GM21526 (cell line): Measurements from ENCODE around the gene DHX38.
"Not testable (repeated sequence)": the region's sequence is repeated elsewhere in the genome, so short reads cannot be mapped to it uniquely, and the experiment has no call there.

Experiments used
- ATAC-seq: cut with Tn5 transposase; IDR thresholded peaks from one replicate; pipeline ENCODE4 v1.9.1; 2021; ENCODE audit warnings: moderate library complexity; ENCODE audit not compliant: unreplicated experiment, low FRiP score

The DHX38 gene

GRCh38 chr16:72093448-72094265, at the start of gene DHX38, which contains the start of gene TXNL4B:
TSS of gene DHX38 (plus strand) at chr16:72093847. CDS start at chr16:72096158, 2,311 bp downstream.
TSS of gene TXNL4B (minus strand) at chr16:72093620. CDS start at chr16:72090749, 2,871 bp downstream.
- ATAC-seq, result peak; percentile 96

DNA sequence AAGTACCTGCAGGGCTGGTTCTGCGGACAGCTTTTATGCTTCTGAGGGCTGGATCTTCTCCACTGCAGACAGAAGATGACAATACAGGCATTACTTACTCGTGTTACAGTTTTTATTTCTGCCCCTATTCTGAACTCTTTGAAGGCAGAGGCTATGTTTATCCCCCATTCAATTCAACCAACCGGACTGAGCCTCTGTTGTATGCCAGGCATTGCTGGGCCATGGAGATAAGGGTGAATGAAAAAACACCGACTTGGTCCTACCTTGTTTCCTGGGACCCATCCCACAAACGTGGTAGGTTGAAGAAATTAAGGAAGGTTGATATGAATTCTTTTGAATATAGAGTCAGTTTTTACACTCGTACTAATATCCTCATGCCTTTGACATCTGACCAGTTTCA, 49.4 kb upstream of the DHX38 start:
- no peak for ATAC-seq

GRCh38 chr16:72044825-72045359, 48.8 kb upstream of the DHX38 start:
- ATAC-seq, result no peak

- no peak for ATAC-seq
Measured at GRCh38 chr16:72049110-72049509, 44.5 kb upstream of the DHX38 start.

- no peak for ATAC-seq
Measured at GRCh38 chr16:72050769-72051464, 42.7 kb upstream of the DHX38 start.

DNA sequence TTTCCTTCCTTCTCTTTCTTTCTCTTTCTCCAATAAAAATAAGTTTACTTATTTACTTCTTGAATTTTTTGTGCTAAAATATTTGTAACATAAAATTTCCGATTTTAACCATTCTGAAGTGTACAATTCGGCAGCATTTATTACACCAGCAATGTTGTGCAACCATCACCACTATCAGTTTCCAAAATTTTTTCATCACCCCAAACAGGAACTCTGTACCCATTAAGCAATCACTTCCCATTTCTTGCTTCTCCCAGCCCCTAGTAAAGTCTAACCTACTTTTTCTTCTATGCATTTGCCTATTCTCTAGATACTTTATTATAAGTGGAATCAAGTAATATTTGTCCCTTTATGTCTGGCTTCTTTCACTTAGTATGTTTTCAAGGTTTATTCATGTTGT, 41.8 kb upstream of the DHX38 start:
- no peak for ATAC-seq

DNA sequence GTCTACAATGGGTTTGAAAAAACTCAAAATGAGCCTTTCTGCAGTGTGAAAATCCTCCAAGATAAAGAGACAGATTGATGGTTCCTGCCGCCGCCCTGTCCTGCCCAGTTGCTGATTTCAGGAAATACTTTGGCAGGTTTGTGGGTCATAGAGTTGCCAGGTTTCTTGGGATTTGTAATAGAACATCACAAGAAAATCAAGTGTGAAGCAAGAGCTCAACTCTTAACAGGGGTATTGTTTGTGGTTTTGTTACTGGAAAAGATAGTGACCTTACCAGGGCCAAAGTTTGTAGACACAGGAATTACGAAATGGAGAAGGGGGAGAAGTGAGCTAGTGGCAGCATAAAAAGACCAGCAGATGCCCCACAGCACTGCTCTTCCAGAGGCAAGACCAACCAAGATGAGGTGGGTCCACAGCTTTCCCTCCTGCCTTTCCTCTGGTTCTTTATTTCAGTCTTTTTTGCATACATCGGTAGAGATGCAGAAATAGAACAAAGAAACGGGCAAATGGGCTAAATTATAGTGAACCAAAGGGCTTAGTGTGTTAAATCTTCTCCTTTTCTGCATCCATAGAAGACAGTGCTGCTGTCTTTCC, 39.3 kb upstream of the DHX38 start, which contains the start of gene HP:
HP (plus strand) TSS at position 252 of the 594 bp plus-strand sequence; CDS start at position 400, 148 bp downstream.
- not testable (repeated sequence) for ATAC-seq

DNA sequence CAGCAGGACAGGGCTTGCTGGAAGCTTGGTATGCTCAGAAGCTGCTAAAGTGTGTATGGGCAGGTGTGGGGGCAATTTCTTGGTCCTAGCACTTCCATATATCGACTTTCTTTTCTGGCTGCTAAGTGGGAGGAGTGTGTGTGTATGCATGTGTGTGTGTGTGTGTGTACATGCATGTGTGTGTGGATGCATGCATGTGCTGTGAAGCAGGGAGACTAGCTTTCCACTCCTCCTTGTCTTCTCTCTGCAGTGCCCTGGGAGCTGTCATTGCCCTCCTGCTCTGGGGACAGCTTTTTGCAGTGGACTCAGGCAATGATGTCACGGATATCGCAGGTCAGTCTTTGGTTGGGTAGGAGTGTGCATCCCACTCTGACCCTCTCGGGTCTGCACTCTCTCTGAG, 37.7 kb upstream of the DHX38 start:
- no peak for ATAC-seq

DNA sequence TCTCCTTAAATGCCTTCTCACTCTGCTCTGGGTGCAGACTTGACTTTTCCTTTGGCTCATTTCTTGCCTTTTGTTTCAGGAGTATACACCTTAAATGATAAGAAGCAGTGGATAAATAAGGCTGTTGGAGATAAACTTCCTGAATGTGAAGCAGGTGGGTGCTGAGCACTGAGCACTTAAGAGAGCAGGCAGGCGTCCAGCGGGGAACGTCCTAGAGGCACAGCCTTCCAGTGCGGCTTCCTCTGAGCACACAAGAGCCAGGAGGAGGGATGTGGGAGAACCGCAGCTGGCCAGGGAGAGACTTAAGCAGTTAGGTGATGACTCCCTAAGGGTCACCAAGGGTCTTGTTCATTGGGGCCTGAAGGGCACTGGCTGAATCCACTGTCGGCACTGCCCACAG, 36.3 kb upstream of the DHX38 start:
- ATAC-seq, result not testable (repeated sequence)

GRCh38 chr16:72059060-72059459, 34.6 kb upstream of the DHX38 start:
- not testable (repeated sequence) for ATAC-seq

GRCh38 chr16:72060405-72060804, 33.2 kb upstream of the DHX38 start:
- no peak for ATAC-seq

DNA sequence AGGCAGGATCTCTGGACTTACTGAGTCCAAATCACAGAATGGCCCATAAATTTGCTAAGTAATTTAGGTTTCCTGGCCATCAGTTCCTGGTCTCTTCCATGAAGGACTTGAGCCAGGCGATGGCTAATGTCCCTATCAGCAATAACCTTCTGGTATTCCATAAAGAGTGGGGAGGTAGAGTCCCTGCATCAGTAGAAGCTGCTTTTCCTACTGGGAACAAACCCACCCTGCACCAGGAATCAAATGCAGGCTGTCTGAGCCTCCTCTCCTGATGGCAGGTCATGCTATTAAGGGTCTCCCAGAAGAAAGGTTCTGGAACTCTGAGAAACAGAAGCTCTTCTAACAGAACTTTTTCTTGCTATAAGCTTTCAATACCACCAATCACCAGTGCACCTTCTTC, 32.1 kb upstream of the DHX38 start:
- ATAC-seq, result no peak

GRCh38 chr16:72064361-72064894, 29.2 kb upstream of the DHX38 start:
- ATAC-seq, result no peak

DNA sequence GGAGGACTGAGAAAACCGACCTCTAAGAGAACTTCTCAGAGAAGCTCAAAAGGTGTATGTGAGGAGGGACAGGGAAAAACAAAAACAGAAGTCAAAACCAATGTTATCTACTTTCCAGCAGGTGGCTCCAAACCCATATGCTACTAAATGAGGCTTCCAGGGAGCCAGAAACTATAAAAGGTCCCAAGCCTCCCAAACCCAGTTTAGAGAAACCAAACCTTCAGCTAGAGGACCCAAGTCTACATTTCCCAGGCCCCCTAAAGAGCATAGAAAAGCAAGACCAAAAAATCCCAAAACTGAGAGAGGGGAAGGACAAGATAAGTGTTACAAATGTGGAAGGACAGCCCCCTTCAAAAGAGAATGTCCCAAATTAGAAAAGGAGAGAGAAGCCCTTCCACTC, 26.9 kb upstream of the DHX38 start:
- no peak for ATAC-seq

- ATAC-seq, result no peak
Measured at GRCh38 chr16:72068930-72069329, 24.7 kb upstream of the DHX38 start.

DNA sequence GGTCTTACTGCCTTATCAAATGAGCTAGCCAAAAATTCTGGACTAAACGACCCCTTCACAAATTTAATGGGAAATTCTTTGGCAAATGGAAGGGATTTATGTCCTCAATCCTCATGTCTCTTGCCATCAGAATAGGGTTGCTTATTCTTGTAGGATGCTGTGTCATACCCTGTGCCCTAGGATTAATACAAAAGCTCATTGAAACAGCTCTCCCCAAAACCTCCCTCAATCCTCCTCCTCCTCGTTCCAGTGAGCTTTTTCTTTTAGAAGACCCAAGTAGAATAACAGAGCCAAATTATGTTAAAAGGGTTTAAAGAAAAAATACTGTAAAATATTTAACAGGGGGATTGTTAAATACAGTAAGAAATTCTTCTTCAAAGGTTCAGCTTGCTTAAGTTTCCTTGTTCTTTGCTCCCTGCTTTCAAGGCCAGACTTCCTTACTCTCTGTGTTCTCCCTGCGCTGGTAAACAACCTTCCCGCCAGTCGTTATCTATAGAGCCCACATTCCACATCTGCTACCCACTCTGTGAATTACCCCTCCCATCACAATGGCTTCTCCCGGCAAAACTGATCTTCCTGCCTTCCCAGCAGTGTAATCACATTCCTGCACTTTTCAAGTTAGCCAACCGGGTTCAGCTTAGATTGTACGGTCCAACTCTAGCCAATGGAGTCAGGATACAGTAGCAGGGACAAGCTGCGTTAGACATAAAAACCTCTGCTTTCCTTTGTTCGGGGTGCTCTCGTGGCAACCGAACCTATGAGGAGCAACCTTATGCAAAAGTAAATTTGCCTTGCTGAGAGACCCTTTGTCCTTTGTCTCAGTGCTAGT, 20.9 kb upstream of the DHX38 start:
- no peak for ATAC-seq

DNA sequence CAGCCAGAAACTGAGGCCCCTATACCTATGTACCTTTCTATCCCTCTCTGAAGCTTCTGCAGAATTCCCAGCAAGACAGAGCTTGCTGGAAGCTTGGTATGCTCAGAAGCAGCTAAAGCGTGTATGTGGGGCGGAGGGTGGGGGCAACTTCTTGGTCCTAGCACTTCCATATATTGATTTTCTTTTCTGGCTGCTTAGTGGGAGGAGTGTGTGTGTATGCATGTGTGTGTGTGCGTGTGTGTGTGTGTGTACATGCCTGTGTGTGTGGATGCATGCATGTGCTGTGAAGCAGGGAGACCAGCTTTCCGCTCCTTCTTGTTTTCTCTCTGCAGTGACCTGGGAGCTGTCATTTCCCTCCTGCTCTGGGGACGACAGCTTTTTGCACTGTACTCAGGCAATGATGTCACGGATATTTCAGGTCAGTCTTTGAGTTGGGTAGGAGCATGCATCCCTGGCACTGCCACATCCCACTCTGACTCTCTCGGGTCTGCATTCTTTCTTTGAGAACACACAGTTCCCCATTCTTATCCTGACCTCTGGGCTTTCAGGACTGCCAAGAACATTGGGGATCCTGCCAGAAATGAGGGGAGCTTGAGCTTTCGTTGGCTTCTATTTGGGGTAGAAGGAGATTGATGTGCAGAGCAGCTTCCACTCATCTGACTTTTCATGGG, 20.0 kb upstream of the DHX38 start:
- no peak for ATAC-seq

DNA sequence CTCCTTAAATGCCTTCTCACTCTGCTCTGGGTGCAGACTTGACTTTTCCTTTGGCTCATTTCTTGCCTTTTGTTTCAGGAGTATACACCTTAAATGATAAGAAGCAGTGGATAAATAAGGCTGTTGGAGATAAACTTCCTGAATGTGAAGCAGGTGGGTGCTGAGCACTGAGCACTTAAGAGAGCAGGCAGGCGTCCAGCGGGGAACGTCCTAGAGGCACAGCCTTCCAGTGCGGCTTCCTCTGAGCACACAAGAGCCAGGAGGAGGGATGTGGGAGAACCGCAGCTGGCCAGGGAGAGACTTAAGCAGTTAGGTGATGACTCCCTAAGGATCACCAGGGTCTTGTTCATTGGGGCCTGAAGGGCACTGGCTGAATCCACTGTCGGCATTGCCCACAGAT, 18.6 kb upstream of the DHX38 start:
- not testable (repeated sequence) for ATAC-seq

- ATAC-seq, result not testable (repeated sequence)
Measured at GRCh38 chr16:72076991-72077706, 16.5 kb upstream of the DHX38 start.
